HG02759 (cell line): Measurements from ENCODE around the gene TCP11X2.
A peak's percentile ranks its signal among the peaks of the same experiment; 100 is the strongest.
"Not testable (repeated sequence)": the region's sequence is repeated elsewhere in the genome, so short reads cannot be mapped to it uniquely, and the experiment has no call there.

Experiments used
- ATAC-seq: cut with Tn5 transposase; IDR thresholded peaks from one replicate; pipeline ENCODE4 v1.9.1; 2021; ENCODE audit warnings: mild to moderate bottlenecking, moderate library complexity; ENCODE audit not compliant: unreplicated experiment

The TCP11X2 gene

GRCh38 chrX:102471762-102472220 is at the start of gene TCP11X2:
TCP11X2 (minus strand) TSS chrX:102471812.
- not testable (repeated sequence) for ATAC-seq

DNA sequence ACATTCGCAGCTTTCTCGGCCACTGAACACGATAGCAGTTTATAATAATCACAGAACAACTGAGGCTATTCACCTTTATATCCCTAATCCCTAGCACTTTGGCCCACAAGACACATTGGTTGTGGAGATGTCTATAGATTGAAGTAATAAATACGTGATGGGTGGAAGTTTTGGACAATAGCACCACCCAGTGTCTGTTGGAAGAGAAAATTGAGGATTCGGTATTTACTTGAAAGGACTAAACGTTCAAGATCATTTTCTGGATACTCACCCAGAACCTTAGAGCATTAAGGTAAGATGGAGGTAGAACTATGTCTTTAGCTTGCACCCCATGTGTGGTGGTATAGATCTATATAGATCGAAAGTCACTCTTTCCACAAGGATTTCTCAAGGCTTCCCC is 45.7 kb upstream of the TCP11X2 start:
- no peak for ATAC-seq

GRCh38 chrX:102515975-102516941 is 44.6 kb upstream of the TCP11X2 start, which contains the start of gene TMSB15A:
TMSB15A (minus strand) TSS chrX:102516739.
- ATAC-seq = peak; percentile 98

DNA sequence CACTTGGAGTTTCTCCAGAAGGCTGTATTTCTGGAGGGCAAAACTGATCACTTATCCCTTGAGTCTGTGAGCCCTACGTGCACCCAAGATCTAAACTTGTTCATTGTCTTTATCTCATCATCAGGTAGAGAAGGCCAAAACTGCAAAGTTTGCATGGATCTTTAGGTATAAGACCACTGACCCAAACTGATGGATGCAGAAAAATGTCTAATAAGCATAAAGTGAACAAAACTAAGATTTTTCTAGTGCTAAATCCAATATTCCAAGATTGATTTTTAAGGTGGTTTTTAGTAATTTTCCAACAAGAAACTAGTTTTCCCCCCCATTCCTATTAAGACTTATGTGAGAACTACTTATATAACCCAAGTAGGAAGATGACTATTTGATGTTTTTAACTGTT is 42.9 kb upstream of the TCP11X2 start:
- ATAC-seq = no peak

GRCh38 chrX:102498732-102499131 is 27.1 kb upstream of the TCP11X2 start:
- ATAC-seq = no peak

- ATAC-seq = no peak
These were observed 20.2 kb upstream of the TCP11X2 start for GRCh38 chrX:102491766-102492165.

GRCh38 chrX:102478765-102479164 is 7.2 kb upstream of the TCP11X2 start:
- ATAC-seq = not testable (repeated sequence)

GRCh38 chrX:102470215-102470614 is 1.4 kb downstream of the TCP11X2 start:
- ATAC-seq = not testable (repeated sequence)

DNA sequence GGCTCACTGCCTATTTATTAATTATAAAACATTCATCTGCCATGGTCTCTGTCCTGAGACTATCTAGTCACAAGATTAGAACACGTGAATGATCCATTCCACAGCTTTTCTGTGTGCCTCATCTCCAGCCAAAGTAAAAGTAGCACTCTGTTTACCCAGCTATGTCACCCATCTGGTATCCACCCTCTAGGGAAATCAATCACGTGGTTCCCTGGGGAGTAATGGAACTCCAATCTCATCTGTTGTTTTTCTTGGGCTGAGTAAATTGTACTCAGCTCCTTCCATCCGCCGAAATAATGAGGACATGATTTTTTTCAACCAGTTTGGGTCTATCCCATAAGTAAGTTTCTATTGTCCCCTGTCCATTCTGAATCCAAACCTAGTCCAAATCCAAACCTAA is 13.0 kb downstream of the TCP11X2 start:
- not testable (repeated sequence) for ATAC-seq

DNA sequence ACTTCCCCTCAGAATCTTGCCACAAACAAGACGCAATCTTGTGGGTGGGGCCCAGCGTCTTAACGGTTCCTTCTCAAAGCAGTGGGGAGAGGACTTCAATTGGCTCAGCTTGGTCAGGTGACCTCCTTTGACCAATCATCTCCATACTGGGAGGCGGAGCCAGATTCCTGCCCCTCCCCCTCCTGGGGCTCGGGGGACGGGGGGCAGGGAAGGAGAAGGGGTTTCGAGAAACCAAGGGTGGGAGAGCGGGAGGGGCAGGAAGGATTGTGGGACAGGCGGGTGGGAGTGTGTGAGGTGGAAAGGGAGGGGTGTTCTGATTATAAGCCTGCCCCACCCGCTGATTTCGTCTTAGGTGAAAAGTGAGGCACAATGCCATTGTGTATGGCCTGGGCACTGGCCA is 31.7 kb downstream of the TCP11X2 start, which contains the start of gene NXF2B:
NXF2B (minus strand) TSS at position 101 of the 400 bp plus-strand sequence. CDS start 59,972 bp downstream, outside the sequence.
- not testable (repeated sequence) for ATAC-seq

DNA sequence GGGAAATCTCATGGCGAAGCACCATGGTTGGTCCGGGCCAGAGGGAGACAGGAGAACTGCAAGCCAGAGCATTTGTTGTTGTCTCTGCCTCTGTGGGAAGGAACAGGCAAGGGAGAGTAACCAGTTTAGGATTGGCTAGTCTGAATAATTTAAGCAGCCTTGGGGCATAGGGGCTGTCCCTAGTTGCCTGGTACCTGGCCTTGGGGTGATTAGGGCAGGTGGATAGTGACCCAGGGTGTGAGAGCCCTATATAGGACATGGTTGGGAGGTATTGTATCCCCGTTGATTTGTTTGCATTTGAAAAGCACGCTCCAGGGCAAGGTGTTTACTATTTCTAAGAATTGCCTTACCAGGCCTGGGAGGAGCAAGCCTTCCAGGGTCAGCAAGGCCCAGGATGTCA is 57.1 kb downstream of the TCP11X2 start:
- ATAC-seq = not testable (repeated sequence)
